MG63 (cell line): Measurements from ENCODE around the gene ASB2. TPM values are rescaled to one million over a fixed set of nuclear protein-coding genes. Genes with fewer than 3 reads are reported as not detected.

Experiments
- DNase-seq: peaks from one replicate; pipeline ENCODE4 v3.0.0-alpha.2; 2020
- H3K27me3 ChIP-seq: fragments of 250-450 bp; sonication (Bioruptor Pico); 2 replicates; pipeline ENCODE4 v1.5.1; 2020; ENCODE audit warnings: mild to moderate bottlenecking, moderate library complexity
- H3K36me3 ChIP-seq: fragments of 250-450 bp; sonication (Bioruptor Pico); 2 replicates; pipeline ENCODE4 v1.5.1; 2020; ENCODE audit warnings: mild to moderate bottlenecking, moderate library complexity
- H3K4me3 ChIP-seq: fragments of 250-450 bp; sonication (Bioruptor Pico); 2 replicates; pipeline ENCODE4 v1.5.1; 2020; ENCODE audit warnings: mild to moderate bottlenecking, moderate library complexity
- H3K9me3 ChIP-seq: fragments of 250-450 bp; sonication (Bioruptor Pico); 2 replicates; pipeline ENCODE4 v1.5.1; 2020; ENCODE audit warnings: mild to moderate bottlenecking, moderate library complexity
- total RNA-seq: library from RNA; depleted of rRNA; stranded (reverse); fragments of >200 nt; shearing (Covaris generic); gene quantifications from 2 replicates; pipeline ENCODE4 v1.2.3, GENCODE V29; 2014; ENCODE audit warnings: low replicate concordance

The ASB2 gene
- total RNA-seq, 1 experiment from 2014 or later: not detected

- Histone ChIP-seq H3K27me3 (no peaks in the 10 kb centered on the region), H3K36me3 (no peaks in the 10 kb centered on the region), H3K9me3 (no peaks in the 10 kb centered on the region), H3K4me3 (no peak overlapping the region)
- no peak for DNase-seq
Measured at GRCh38 chr14:94005324-94006073, 29.1 kb upstream of the ASB2 start.

- no peak for DNase-seq
- Histone ChIP-seq H3K9me3 (no peaks in the 10 kb centered on the region), H3K4me3 (no peak overlapping the region), H3K27me3 (no peaks in the 10 kb centered on the region), H3K36me3 (no peaks in the 10 kb centered on the region)
Measured at GRCh38 chr14:94004015-94004414, 27.6 kb upstream of the ASB2 start.

GRCh38 chr14:94003397-94003796, 27.0 kb upstream of the ASB2 start:
- Histone ChIP-seq H3K27me3 (no peaks in the 10 kb centered on the region), H3K36me3 (no peaks in the 10 kb centered on the region), H3K4me3 (no peak overlapping the region), H3K9me3 (no peaks in the 10 kb centered on the region)
- DNase-seq: no peak

GRCh38 chr14:94001501-94002396, 25.4 kb upstream of the ASB2 start:
- Histone ChIP-seq H3K4me3 (no peak overlapping the region), H3K36me3 (no peaks in the 10 kb centered on the region), H3K9me3 (no peaks in the 10 kb centered on the region), H3K27me3 (no peaks in the 10 kb centered on the region)
- DNase-seq: peak; percentile 30

GRCh38 chr14:94001016-94001415, 24.6 kb upstream of the ASB2 start:
- H3K4me3 ChIP-seq: no peak overlapping the region
- H3K36me3 ChIP-seq: no peaks in the 10 kb centered on the region
- no peaks in the 10 kb centered on the region for H3K27me3 ChIP-seq
- no peaks in the 10 kb centered on the region for H3K9me3 ChIP-seq
- no peak for DNase-seq

- no peaks in the 10 kb centered on the region for H3K36me3 ChIP-seq
- no peak overlapping the region for H3K4me3 ChIP-seq
- H3K27me3 ChIP-seq: no peaks in the 10 kb centered on the region
- DNase-seq: no peak
- no peaks in the 10 kb centered on the region for H3K9me3 ChIP-seq
Measured at GRCh38 chr14:94000267-94000666, 23.9 kb upstream of the ASB2 start.

GRCh38 chr14:93999573-93999972, 23.2 kb upstream of the ASB2 start:
- no peaks in the 10 kb centered on the region for H3K36me3 ChIP-seq
- no peaks in the 10 kb centered on the region for H3K27me3 ChIP-seq
- H3K4me3 ChIP-seq: no peak overlapping the region
- H3K9me3 ChIP-seq: no peaks in the 10 kb centered on the region
- no peak for DNase-seq

GRCh38 chr14:93998871-93999403, 22.6 kb upstream of the ASB2 start:
- no peak overlapping the region for H3K4me3 ChIP-seq
- H3K36me3 ChIP-seq: no peaks in the 10 kb centered on the region
- no peaks in the 10 kb centered on the region for H3K9me3 ChIP-seq
- no peaks in the 10 kb centered on the region for H3K27me3 ChIP-seq
- no peak for DNase-seq

GRCh38 chr14:93997916-93998870, 21.8 kb upstream of the ASB2 start:
- no peaks in the 10 kb centered on the region for H3K27me3 ChIP-seq
- H3K36me3 ChIP-seq: no peaks in the 10 kb centered on the region
- H3K4me3 ChIP-seq: no peak overlapping the region
- no peaks in the 10 kb centered on the region for H3K9me3 ChIP-seq
- no peak for DNase-seq

- H3K4me3 ChIP-seq: no peak within 1 kb of the TSS
- no peaks in the 10 kb centered on the region for H3K9me3 ChIP-seq
- DNase-seq: no peak
- no peaks in the 10 kb centered on the region for H3K27me3 ChIP-seq
- H3K36me3 ChIP-seq: no peaks in the 10 kb centered on the region
Measured at GRCh38 chr14:93997082-93997481, 20.7 kb upstream of the ASB2 start, which contains the start of gene CCDC197. Gene CCDC197, plus strand, starts transcription at chr14:93997301. Its CDS starts 831 bp downstream, at chr14:93998132.

GRCh38 chr14:93996130-93996695, 19.8 kb upstream of the ASB2 start:
- Histone ChIP-seq H3K9me3 (no peaks in the 10 kb centered on the region), H3K4me3 (no peak overlapping the region), H3K36me3 (no peaks in the 10 kb centered on the region), H3K27me3 (no peaks in the 10 kb centered on the region)
- no peak for DNase-seq

- Histone ChIP-seq H3K4me3 (no peak overlapping the region), H3K36me3 (no peaks in the 10 kb centered on the region), H3K27me3 (no peaks in the 10 kb centered on the region), H3K9me3 (no peaks in the 10 kb centered on the region)
- peak; percentile 92 for DNase-seq
Measured at GRCh38 chr14:93994919-93995682, 18.7 kb upstream of the ASB2 start.

GRCh38 chr14:93993382-93993781, 17.0 kb upstream of the ASB2 start:
- H3K9me3 ChIP-seq: no peaks in the 10 kb centered on the region
- no peak for DNase-seq

GRCh38 chr14:93991649-93992048, 15.3 kb upstream of the ASB2 start:
- H3K27me3 ChIP-seq: no peaks in the 10 kb centered on the region
- no peaks in the 10 kb centered on the region for H3K36me3 ChIP-seq
- no peak for DNase-seq
- H3K4me3 ChIP-seq: no peak overlapping the region
- no peaks in the 10 kb centered on the region for H3K9me3 ChIP-seq

More at GRCh38 chr14:93993382-93993781, 17.0 kb upstream of the ASB2 start:
- Histone ChIP-seq H3K4me3 (no peak overlapping the region), H3K36me3 (no peaks in the 10 kb centered on the region), H3K27me3 (no peaks in the 10 kb centered on the region)

GRCh38 chr14:93991212-93991611, 14.8 kb upstream of the ASB2 start:
- no peak for DNase-seq
- Histone ChIP-seq H3K27me3 (no peaks in the 10 kb centered on the region), H3K36me3 (no peaks in the 10 kb centered on the region), H3K4me3 (no peak overlapping the region), H3K9me3 (no peaks in the 10 kb centered on the region)
